Neural progenitor cell (in vitro differentiated cells): Measurements from ENCODE around the gene LGI1. TPM values are rescaled to one million over a fixed set of nuclear protein-coding genes. Genes with fewer than 3 reads are reported as not detected.

Source experiments
- DNase-seq: peaks from one replicate; pipeline ENCODE4 v3.0.0-alpha.2; 2016; ENCODE audit warnings: low spot score
- H2AFZ ChIP-seq: fragments of 200-600 bp; sonication (generic); replicated peaks from 2 replicates; pipeline ENCODE4 v1.6.1; 2016; ENCODE audit warnings: antibody characterized with exemption
- H3F3A ChIP-seq: fragments of 200-600 bp; sonication (generic); 2 replicates; pipeline ENCODE4 v1.6.1; 2016; ENCODE audit warnings: antibody characterized with exemption, low read depth
- H3K27ac ChIP-seq: fragments of 200-600 bp; sonication (generic); 2 replicates; pipeline ENCODE4 v1.5.1; 2016; ENCODE audit warnings: mild to moderate bottlenecking
- H3K27me3 ChIP-seq: fragments of 200-600 bp; sonication (generic); 2 replicates; pipeline ENCODE4 v1.6.1; 2016; ENCODE audit warnings: mild to moderate bottlenecking, moderate library complexity
- H3K36me3 ChIP-seq: fragments of 200-600 bp; sonication (generic); 2 replicates; pipeline ENCODE4 v1.5.1; 2016
- H3K4me1 ChIP-seq: fragments of 200-600 bp; sonication (generic); 2 replicates; pipeline ENCODE4 v1.6.1; 2016; ENCODE audit warnings: mixed run types
- H3K4me2 ChIP-seq: fragments of 200-600 bp; sonication (generic); 2 replicates; pipeline ENCODE4 v1.6.1; 2016
- H3K4me3 ChIP-seq: fragments of 200-600 bp; sonication (generic); 2 replicates; pipeline ENCODE4 v1.5.1; 2016
- H3K79me2 ChIP-seq: fragments of 200-600 bp; sonication (generic); 2 replicates; pipeline ENCODE4 v1.6.1; 2016; ENCODE audit warnings: low read depth
- H3K9ac ChIP-seq: fragments of 200-600 bp; sonication (generic); 2 replicates; pipeline ENCODE4 v1.6.1; 2016
- H3K9me3 ChIP-seq: fragments of 200-600 bp; sonication (generic); 2 replicates; pipeline ENCODE4 v1.5.1; 2016; ENCODE audit warnings: low read depth
- H4K20me1 ChIP-seq: fragments of 200-600 bp; sonication (generic); 2 replicates; pipeline ENCODE4 v1.6.1; 2016; ENCODE audit warnings: low read depth
- H3K27ac Mint-ChIP-seq: 3 replicates; pipeline ENCODE4 v1.8.0; 2021; ENCODE audit warnings: mixed read lengths
- H3K27me3 Mint-ChIP-seq: 2 replicates; pipeline ENCODE4 v1.8.0; 2022; ENCODE audit warnings: low read depth, mild to moderate bottlenecking, inconsistent platforms, moderate library complexity, mixed read lengths; ENCODE audit not compliant: insufficient read depth
- H3K36me3 Mint-ChIP-seq: 3 replicates; pipeline ENCODE4 v1.8.0; 2021; ENCODE audit warnings: mixed read lengths
- H3K4me1 Mint-ChIP-seq: 3 replicates; pipeline ENCODE4 v1.8.0; 2021; ENCODE audit warnings: mixed read lengths
- H3K4me3 Mint-ChIP-seq: 3 replicates; pipeline ENCODE4 v1.8.0; 2021; ENCODE audit warnings: mild to moderate bottlenecking, moderate library complexity, mixed read lengths
- H3K9me3 Mint-ChIP-seq: 3 replicates; pipeline ENCODE4 v1.8.0; 2020; ENCODE audit warnings: mixed read lengths
- EZH2 ChIP-seq: fragments of 200-600 bp; sonication (generic); IDR thresholded peaks from 2 replicates; pipeline ENCODE4 v1.6.1; 2017; ENCODE audit warnings: antibody characterized with exemption, mild to moderate bottlenecking, moderate library complexity
- EZH2phosphoT487 ChIP-seq: fragments of 200-600 bp; sonication (generic); IDR thresholded peaks from 2 replicates; pipeline ENCODE4 v1.6.1; 2017; ENCODE audit warnings: antibody characterized with exemption
- total RNA-seq: library from RNA; depleted of rRNA; stranded (reverse); fragments of >200 nt; gene quantifications from 2 replicates; pipeline ENCODE4 v1.2.3, GENCODE V29; 2015; ENCODE audit warnings: low replicate concordance
- TF ChIP-seq, protein P1 (sequence below): fragments of 200-600 bp; sonication (generic); IDR thresholded peaks from 2 replicates; pipeline ENCODE4 v1.5.1; 2017; ENCODE audit warnings: antibody characterized with exemption, mild to moderate bottlenecking

The LGI1 gene
- total RNA-seq, 1 donor from 2014 or later, result 20.2 TPM

DNA sequence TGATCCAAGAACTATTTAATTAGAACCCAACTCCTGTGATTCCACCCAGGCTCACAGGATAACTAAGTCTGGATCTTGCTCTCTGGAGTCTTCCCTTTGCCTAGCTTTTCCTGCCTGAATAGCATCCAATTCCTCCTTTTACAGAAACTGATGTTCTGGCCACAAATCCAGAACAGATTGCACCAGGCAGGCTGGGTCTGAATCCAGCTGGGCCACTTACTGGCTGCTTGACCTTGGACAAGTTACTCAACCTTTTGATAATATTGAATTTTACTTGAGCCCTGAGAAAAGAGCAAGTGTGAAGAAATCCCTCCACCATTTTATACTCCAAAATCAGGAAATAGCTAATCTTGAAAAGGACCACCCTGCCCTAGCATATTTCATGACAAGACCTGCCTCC lies 80.5 kb downstream of the LGI1 start:
- H3K9me3 Mint-ChIP-seq, result peaks cover 7% of the 10 kb centered on the region
- Histone ChIP-seq H3K4me1 (peaks cover 16% of the 10 kb centered on the region), H3K79me2 (no peaks in the 10 kb centered on the region), H3K4me3 (no peak overlapping the region), H3K27me3 (peaks cover 73% of the 10 kb centered on the region), H4K20me1 (no peaks in the 10 kb centered on the region), H3K9ac (no peak overlapping the region), H3F3A (peaks cover 24% of the 10 kb centered on the region), H3K4me2 (no peak overlapping the region), H3K27ac (no peak overlapping the region), H3K9me3 (no peaks in the 10 kb centered on the region), H2AFZ (no peak overlapping the region), H3K36me3 (no peaks in the 10 kb centered on the region)
- no peaks in the 10 kb centered on the region for H3K36me3 Mint-ChIP-seq
- peak overlapping the region; percentile 61 for H3K27ac Mint-ChIP-seq
- H3K4me1 Mint-ChIP-seq, result peaks cover 15% of the 10 kb centered on the region
- TF ChIP-seq, protein P1, sequence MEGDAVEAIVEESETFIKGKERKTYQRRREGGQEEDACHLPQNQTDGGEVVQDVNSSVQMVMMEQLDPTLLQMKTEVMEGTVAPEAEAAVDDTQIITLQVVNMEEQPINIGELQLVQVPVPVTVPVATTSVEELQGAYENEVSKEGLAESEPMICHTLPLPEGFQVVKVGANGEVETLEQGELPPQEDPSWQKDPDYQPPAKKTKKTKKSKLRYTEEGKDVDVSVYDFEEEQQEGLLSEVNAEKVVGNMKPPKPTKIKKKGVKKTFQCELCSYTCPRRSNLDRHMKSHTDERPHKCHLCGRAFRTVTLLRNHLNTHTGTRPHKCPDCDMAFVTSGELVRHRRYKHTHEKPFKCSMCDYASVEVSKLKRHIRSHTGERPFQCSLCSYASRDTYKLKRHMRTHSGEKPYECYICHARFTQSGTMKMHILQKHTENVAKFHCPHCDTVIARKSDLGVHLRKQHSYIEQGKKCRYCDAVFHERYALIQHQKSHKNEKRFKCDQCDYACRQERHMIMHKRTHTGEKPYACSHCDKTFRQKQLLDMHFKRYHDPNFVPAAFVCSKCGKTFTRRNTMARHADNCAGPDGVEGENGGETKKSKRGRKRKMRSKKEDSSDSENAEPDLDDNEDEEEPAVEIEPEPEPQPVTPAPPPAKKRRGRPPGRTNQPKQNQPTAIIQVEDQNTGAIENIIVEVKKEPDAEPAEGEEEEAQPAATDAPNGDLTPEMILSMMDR, result no peak
- TF ChIP-seq EZH2, result no peak
- no peak for TF ChIP-seq EZH2phosphoT487
- peaks cover 6% of the 10 kb centered on the region for H3K27me3 Mint-ChIP-seq
- no peak overlapping the region for H3K4me3 Mint-ChIP-seq
- no peak for DNase-seq

GRCh38 chr10:93841961-93842360 lies 84.2 kb downstream of the LGI1 start:
- TF ChIP-seq EZH2, result no peak
- peak overlapping the region; percentile 14 for H3K4me3 ChIP-seq

GRCh38 chr10:93844979-93845626 lies 87.4 kb downstream of the LGI1 start:
- peaks cover 19% of the 10 kb centered on the region for H3K4me1 Mint-ChIP-seq
- no peaks in the 10 kb centered on the region for H4K20me1 ChIP-seq

More at GRCh38 chr10:93841961-93842360, 84.2 kb downstream of the LGI1 start:
- H3K9me3 ChIP-seq, result no peaks in the 10 kb centered on the region
- Mint-ChIP-seq H3K4me3 (peak overlapping the region; percentile 14), H3K27me3 (peaks cover 6% of the 10 kb centered on the region), H3K36me3 (no peaks in the 10 kb centered on the region), H3K27ac (peak overlapping the region; percentile 94), H3K9me3 (peaks cover 7% of the 10 kb centered on the region), H3K4me1 (peaks cover 15% of the 10 kb centered on the region)
- peaks cover 16% of the 10 kb centered on the region for H3K4me1 ChIP-seq
- peaks cover 24% of the 10 kb centered on the region for H3F3A ChIP-seq
- H3K36me3 ChIP-seq, result no peaks in the 10 kb centered on the region
- H3K4me2 ChIP-seq, result peak overlapping the region; percentile 60
- no peak overlapping the region for H3K9ac ChIP-seq
- H3K27ac ChIP-seq, result no peak overlapping the region
- peak; percentile 69 for DNase-seq
- H4K20me1 ChIP-seq, result no peaks in the 10 kb centered on the region
- no peaks in the 10 kb centered on the region for H3K79me2 ChIP-seq
- H3K27me3 ChIP-seq, result peaks cover 79% of the 10 kb centered on the region
- H2AFZ ChIP-seq, result peak overlapping the region; percentile 39

More at GRCh38 chr10:93844979-93845626, 87.4 kb downstream of the LGI1 start:
- no peak overlapping the region for H3K27ac ChIP-seq
- no peak overlapping the region for H2AFZ ChIP-seq
- DNase-seq, result no peak
- TF ChIP-seq EZH2phosphoT487, result no peak
- TF ChIP-seq, protein P1, result no peak
- no peak for TF ChIP-seq EZH2
- no peaks in the 10 kb centered on the region for H3K79me2 ChIP-seq
- no peak overlapping the region for H3K4me3 ChIP-seq
- H3K27me3 ChIP-seq, result peaks cover 50% of the 10 kb centered on the region
- Mint-ChIP-seq H3K27me3 (peaks cover 9% of the 10 kb centered on the region), H3K27ac (no peak overlapping the region), H3K9me3 (peaks cover 16% of the 10 kb centered on the region), H3K36me3 (peaks cover 3% of the 10 kb centered on the region), H3K4me3 (no peak overlapping the region)
- H3K9me3 ChIP-seq, result no peaks in the 10 kb centered on the region
- H3K36me3 ChIP-seq, result no peaks in the 10 kb centered on the region
- H3K9ac ChIP-seq, result no peak overlapping the region
- no peak overlapping the region for H3K4me2 ChIP-seq
- peaks cover 43% of the 10 kb centered on the region for H3F3A ChIP-seq
- H3K4me1 ChIP-seq, result peaks cover 28% of the 10 kb centered on the region

Other genes starting within 250 kb of the LGI1 start
- 0.04 and 0.06 TPM in 2 replicates for gene FFAR4, start 191.3 kb upstream of the LGI1 start, total RNA-seq
- 0.28 TPM in 1 of 2 replicates, not detected in the other for gene RBP4, start 156.7 kb upstream of the LGI1 start, total RNA-seq
- gene PDE6C, start 145.4 kb upstream of the LGI1 start, total RNA-seq, result not detected in 2 replicates
- 15.8 and 31.4 TPM in 2 replicates for gene FRA10AC1, start 55.3 kb upstream of the LGI1 start, total RNA-seq
- 11.6 and 14.6 TPM in 2 replicates for gene SLC35G1, start 136.0 kb downstream of the LGI1 start, total RNA-seq
- gene PLCE1, start 236.0 kb downstream of the LGI1 start, total RNA-seq, result 0.47 and 0.71 TPM in 2 replicates